Fibroblast of lung (primary cell): ENCODE data around the gene PPP4C.

Source experiments
- EZH2 ChIP-seq: IDR thresholded peaks from 2 replicates; pipeline ENCODE4 v1.5.1; 2012; ENCODE audit warnings: low read length, control low read depth, mild to moderate bottlenecking; ENCODE audit errors: missing control alignments
- TF ChIP-seq, protein P1 (sequence below), 2 donors: IDR thresholded peaks in 1 of 2; conservative IDR thresholded peaks in 1 of 2; 1 replicate in 1 of 2; 2 replicates in 1 of 2; pipeline ENCODE4 v1.5.1; 2011 to 2012; ENCODE audit warnings: low read length in 2 of 2, control low read depth in 1 of 2, inconsistent platforms in 1 of 2, low read depth in 1 of 2, mild to moderate bottlenecking in 1 of 2

DNA sequence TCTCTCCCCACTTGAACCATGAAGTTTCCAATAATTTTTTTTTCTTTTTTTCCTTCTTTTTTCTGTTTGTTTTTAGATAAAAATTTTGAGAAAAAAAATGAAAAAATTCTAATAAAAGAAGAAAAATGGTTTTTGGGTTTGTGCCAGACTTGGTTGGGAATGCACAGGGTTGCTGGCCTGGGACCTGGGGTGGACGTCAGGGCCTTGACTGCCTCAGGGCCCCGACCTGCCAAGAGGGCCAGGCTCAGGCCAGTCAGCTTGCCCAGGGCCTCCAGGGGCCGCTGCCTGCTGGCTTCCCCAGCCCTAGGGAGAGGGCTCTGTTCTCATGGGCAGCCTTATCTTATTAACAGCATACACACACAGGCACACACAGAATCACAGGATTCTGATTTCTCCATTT, 9.5 kb downstream of the PPP4C start:
- TF ChIP-seq, protein P1, sequence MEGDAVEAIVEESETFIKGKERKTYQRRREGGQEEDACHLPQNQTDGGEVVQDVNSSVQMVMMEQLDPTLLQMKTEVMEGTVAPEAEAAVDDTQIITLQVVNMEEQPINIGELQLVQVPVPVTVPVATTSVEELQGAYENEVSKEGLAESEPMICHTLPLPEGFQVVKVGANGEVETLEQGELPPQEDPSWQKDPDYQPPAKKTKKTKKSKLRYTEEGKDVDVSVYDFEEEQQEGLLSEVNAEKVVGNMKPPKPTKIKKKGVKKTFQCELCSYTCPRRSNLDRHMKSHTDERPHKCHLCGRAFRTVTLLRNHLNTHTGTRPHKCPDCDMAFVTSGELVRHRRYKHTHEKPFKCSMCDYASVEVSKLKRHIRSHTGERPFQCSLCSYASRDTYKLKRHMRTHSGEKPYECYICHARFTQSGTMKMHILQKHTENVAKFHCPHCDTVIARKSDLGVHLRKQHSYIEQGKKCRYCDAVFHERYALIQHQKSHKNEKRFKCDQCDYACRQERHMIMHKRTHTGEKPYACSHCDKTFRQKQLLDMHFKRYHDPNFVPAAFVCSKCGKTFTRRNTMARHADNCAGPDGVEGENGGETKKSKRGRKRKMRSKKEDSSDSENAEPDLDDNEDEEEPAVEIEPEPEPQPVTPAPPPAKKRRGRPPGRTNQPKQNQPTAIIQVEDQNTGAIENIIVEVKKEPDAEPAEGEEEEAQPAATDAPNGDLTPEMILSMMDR (conservative IDR thresholded peaks at IDR 0.05 in 1 of 2, IDR thresholded peaks at IDR 0.05 in 1 of 2; ENCODE audit: low read depth in 1 of 2, low read length in 2 of 2), result no peak
- no peak for TF ChIP-seq EZH2
